ENCODE results near the gene PSMD3. TPM values are rescaled to one million over a fixed set of nuclear protein-coding genes. Genes with fewer than 3 reads are reported as not detected.

PSMD3 gene
- total and polyA plus RNA-seq, 5 experiments from 2014 or later: 45.4 to 87.9 (median 55.9) TPM

DNA sequence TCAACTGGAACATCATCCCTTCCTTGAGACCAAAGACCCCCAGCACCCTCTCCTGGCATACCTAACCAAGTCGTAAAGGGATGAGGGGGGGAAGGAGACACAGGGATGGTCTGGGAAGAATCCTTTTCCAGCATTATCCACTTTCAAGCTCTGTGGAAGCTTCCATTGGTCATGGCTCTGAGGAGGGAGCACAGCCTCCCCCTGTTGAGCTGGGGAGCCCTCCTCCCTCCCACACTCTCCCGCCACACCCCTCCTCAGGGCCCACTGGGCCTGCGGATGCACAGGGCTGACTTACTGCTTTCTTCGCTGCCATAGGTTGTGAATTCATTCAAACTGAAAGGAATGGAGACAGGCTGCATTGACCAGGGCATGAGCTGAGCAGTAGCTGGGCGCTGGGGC, 47.0 kb downstream of the PSMD3 start:
- Mint-ChIP-seq H3K27ac (no peak overlapping the region), H3K9me3 (no peaks in the 10 kb centered on the region), H3K27me3 (no peaks in the 10 kb centered on the region), H3K36me3 (peaks cover 0 to 68% (median 17%) of the 10 kb centered on the region in 3 donors), H3K4me1 (peaks cover 17 to 25% (median 22%) of the 10 kb centered on the region in 4 donors), H3K4me3 (no peak overlapping the region)
- POLR2A ChIA-PET: interaction anchor here (0.6 to 1.9 kb wide), 5 partner anchors 10 to 131 kb away, joined by 3 to 7 read pairs (median 4); no protein-coding TSS in a partner anchor
- ATAC-seq: no peak
- DNase-seq: no peak

DNA sequence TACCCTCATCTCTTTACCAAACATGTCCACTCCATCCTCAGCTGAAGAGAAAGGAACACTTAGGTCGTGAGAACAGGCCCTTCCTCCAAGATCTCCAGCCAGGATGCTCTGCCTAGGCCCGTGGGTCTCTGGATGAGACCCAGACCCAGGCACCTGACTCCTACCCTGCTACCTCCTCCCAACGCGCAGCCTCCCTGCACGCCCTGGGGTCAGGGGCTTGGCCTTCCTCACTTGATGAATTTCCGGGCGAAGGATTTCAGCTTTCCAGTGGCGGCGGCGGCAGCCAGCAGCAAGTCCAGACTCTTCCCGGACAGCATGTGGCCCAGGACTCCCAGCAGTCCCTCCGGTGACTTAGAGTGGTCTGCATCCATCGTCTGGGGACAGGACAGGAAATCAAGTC, 48.0 kb downstream of the PSMD3 start:
- ATAC-seq (no peak), DNase-seq (no peak)
- H3K4me1 Mint-ChIP-seq: peaks cover 17 to 25% (median 22%) of the 10 kb centered on the region in 4 donors
- H3K27ac Mint-ChIP-seq: peak overlapping the region in 2 of 10 donors; percentile 15 to 53
- no peak overlapping the region for H3K4me3 Mint-ChIP-seq
- POLR2A ChIA-PET: no interaction called here
- no peaks in the 10 kb centered on the region for H3K27me3 Mint-ChIP-seq
- no peaks in the 10 kb centered on the region for H3K9me3 Mint-ChIP-seq
- H3K36me3 Mint-ChIP-seq: peaks cover 0 to 73% (median 18%) of the 10 kb centered on the region in 3 donors

DNA sequence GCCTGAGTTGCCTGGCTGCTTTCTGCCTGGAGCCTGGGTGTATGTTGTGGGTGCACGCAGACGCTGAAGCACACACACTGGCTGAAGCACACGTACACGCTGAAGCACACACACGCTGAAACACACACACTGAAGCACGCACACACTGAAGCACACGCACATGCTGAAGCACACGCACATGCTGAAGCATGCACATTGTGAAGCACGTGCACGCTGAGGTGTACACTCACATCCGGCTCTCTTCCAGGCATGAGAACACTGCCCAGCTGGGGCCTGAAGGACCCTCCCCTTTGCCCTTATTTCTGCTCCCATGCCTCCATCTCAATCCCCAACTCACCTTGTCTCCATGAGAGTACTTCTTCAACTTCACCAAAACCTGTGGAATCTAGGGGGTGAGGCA, 51.1 kb downstream of the PSMD3 start:
- H3K27ac Mint-ChIP-seq: peak overlapping the region in 1 of 10 donors; percentile 50
- POLR2A ChIA-PET: no interaction called here
- DNase-seq (no peak), ATAC-seq (no peak)
- peaks cover 4 to 8% (median 7%) of the 10 kb centered on the region in 4 donors for H3K4me1 Mint-ChIP-seq
- H3K4me3 Mint-ChIP-seq: no peak overlapping the region
- no peaks in the 10 kb centered on the region for H3K27me3 Mint-ChIP-seq
- peaks cover 5 to 81% (median 19%) of the 10 kb centered on the region in 3 donors for H3K36me3 Mint-ChIP-seq
- no peaks in the 10 kb centered on the region for H3K9me3 Mint-ChIP-seq

DNA sequence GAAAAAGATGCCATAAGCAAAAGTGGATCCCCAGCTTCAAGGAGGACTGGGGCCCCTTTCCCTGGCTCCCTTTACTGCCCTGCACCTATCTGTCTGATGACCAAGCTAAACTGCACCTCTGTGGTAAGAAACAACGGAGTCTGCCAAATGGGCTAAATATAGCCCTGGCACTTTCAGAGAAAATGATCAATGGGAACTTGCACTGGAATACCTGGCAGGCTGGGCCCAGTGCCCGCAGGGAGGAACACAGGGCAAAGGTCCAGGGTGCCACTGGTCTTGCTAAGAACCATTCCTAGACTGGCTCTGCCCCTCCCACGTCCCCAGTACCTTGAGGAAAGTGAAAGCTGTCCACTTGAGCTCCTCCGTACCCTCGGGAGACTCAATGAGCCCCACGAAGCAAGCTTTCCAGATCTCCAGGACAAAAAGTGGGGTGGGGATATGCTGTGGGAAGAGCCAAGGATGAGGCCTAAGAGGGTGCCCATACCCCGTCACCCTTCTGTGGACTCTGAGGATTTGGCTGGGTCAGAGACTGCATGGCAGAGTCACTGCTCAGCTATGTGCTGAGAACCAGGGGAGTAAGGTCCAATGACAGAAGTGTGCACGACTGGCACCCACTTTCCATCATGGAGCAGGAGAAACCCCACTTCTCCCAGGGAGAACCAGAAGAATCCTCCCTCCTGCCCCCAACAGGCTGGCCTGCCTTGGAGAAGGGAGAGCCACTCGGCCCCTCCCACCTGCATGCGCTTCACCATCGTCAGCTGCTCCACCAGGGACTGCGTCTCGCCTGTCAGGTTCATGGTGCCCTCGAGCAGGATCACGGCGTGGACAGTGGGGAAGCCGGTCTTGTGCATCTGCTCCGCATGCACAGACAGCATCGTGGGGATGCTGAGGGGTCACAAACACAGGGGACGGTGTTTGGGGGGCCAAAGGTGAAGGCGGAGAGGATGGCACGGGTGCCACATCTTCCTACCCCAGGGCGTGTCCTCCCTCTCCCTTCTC, 52.0 kb downstream of the PSMD3 start:
- no peak overlapping the region for H3K27ac Mint-ChIP-seq
- ATAC-seq (no peak), DNase-seq (no peak)
- no peaks in the 10 kb centered on the region for H3K9me3 Mint-ChIP-seq
- H3K4me1 Mint-ChIP-seq: peaks cover 0 to 3% (median 0%) of the 10 kb centered on the region in 4 donors
- H3K27me3 Mint-ChIP-seq: no peaks in the 10 kb centered on the region
- POLR2A ChIA-PET: no interaction called here
- H3K36me3 Mint-ChIP-seq: peaks cover 5 to 79% (median 19%) of the 10 kb centered on the region in 3 donors
- no peak overlapping the region for H3K4me3 Mint-ChIP-seq

DNA sequence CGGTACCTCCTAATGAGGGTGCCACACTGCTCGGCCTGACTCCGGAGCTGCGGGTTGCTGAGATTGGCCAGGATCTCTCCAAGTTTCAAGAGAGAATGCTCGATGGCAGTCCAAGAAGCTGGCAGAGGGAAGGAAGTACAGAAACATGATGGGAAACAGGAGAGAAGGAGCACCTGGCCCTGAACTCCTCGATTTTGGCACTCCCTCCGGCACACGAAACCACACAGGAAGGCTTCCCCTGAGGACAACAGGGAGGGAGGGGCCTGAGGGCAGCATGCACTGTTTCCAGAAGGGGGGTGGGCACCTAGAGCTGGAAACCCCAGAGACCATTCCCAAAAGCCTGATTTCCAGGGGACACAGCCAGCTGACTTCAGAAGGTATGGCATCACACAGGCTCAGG, 52.7 kb downstream of the PSMD3 start:
- no peak for DNase-seq
- no peaks in the 10 kb centered on the region for H3K9me3 Mint-ChIP-seq
- POLR2A ChIA-PET: no interaction called here
- ATAC-seq: no peak
- no peak overlapping the region for H3K4me3 Mint-ChIP-seq
- peaks cover 0 to 3% (median 0%) of the 10 kb centered on the region in 4 donors for H3K4me1 Mint-ChIP-seq
- H3K27ac Mint-ChIP-seq: no peak overlapping the region
- H3K36me3 Mint-ChIP-seq: peaks cover 5 to 75% (median 19%) of the 10 kb centered on the region in 3 donors
- no peaks in the 10 kb centered on the region for H3K27me3 Mint-ChIP-seq

DNA sequence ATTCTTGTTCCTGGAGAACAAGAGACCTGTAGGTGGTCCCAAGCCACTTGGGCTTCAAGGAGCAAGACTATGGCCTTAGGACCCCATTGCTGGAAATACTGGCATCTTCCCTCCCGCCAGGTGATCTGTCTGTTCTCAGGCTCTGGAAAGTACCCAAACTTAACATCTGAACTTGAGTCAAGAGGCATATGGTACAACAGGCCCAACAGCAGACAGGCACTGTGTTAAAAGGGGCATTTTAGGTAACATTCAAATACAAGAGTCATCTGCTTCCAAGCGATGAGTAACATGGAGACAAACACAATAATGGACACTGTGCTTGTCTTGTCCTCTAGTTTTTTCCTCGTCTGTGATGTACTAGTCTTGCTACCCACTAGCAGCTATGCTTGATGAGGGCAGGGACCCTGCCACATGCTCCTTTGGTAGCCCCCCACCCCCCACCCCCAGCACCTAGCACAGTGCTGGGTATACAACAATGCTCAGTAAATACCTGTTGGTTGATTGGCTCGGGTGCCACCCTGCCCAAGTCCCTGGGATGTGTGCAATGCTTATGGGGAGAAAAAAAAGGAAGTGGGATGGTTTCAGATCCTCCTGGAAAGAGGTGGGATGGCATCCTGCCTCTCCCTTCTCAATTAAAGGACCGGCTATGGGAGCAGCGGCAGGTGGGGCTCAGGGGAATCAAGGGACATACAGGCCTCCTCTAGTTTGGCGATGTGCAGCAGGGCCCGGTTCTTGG, 54.0 kb downstream of the PSMD3 start:
- Mint-ChIP-seq H3K9me3 (no peaks in the 10 kb centered on the region), H3K4me3 (no peak overlapping the region), H3K36me3 (peaks cover 5 to 62% (median 11%) of the 10 kb centered on the region in 3 donors), H3K27me3 (no peaks in the 10 kb centered on the region), H3K27ac (peak overlapping the region in 1 of 10 donors; percentile 38), H3K4me1 (peaks cover 0 to 5% (median 4%) of the 10 kb centered on the region in 4 donors)
- POLR2A ChIA-PET: interaction anchor here (0.6 to 0.9 kb wide), 2 partner anchors 20 to 351 kb away, joined by 3 read pairs; partner anchors contain the start of gene MED24
- DNase-seq (no peak), ATAC-seq (no peak)

DNA sequence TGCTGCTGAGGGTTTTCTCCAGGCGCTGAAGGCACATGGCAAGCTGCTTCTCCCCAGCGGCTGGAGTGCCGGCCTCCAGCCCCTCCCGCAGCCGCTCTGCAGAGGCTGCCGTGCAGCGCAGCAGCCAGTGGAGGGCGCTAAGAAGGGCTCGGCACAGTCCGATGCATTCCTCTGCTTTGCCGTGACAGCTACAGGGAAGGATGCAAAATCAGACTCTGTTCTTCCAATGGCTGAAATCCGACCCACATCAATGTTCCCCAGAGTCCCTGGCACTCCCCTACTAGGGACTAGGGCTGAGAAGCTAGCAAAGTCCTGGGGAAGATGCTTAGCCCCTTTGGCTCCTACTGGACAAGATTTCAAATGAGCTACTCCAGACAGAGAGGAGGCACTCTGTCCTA, 54.6 kb downstream of the PSMD3 start:
- no peak overlapping the region for H3K4me3 Mint-ChIP-seq
- ATAC-seq (no peak), DNase-seq (no peak)
- POLR2A ChIA-PET: interaction anchor here (0.9 kb wide), 1 partner anchor 19 kb away, joined by 3 read pairs; the partner anchor contains the start of gene MED24
- H3K4me1 Mint-ChIP-seq: peaks cover 0 to 5% (median 4%) of the 10 kb centered on the region in 4 donors
- H3K9me3 Mint-ChIP-seq: no peaks in the 10 kb centered on the region
- no peak overlapping the region for H3K27ac Mint-ChIP-seq
- H3K27me3 Mint-ChIP-seq: no peaks in the 10 kb centered on the region
- peaks cover 5 to 57% (median 9%) of the 10 kb centered on the region in 3 donors for H3K36me3 Mint-ChIP-seq

DNA sequence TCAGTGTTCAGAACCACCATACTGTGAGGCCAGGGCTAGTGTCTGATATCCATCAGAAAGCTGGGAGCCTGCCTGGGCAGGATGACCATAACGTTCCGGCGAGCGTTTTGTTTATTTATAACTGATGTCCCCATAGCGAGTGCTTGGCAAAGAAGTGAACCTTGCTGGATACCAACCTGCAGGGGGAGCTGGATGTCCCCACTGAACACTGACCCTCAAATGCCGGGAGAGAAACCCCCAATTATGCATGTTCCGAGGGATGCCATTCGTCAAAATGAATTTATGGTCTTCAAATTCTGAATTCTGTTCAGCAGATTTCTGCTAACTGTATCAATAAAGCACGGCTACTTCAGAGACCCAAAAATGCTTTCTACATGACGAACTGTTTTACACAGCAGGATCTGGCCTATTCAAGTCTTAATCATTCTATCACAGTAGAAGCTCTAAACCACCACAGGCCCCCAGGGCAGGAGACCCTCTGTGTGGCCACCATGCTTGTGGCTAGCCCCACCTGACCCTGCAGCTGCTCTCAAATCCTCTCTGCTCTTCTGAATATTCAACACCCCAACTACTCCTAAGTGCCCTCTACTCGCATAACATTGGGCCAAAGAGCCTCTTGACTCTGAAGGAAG, 58.4 kb downstream of the PSMD3 start:
- no peak for ATAC-seq
- Mint-ChIP-seq H3K9me3 (no peaks in the 10 kb centered on the region), H3K27ac (peak overlapping the region in 3 of 10 donors; percentile 19 to 78 (median 47)), H3K4me3 (no peak overlapping the region), H3K4me1 (peaks cover 0 to 8% (median 6%) of the 10 kb centered on the region in 4 donors), H3K27me3 (no peaks in the 10 kb centered on the region), H3K36me3 (peaks cover 1 to 51% (median 4%) of the 10 kb centered on the region in 3 donors)
- POLR2A ChIA-PET: interaction anchor here (1.7 kb wide), 1 partner anchor 22 kb away, joined by 3 read pairs; no protein-coding TSS in a partner anchor
- DNase-seq: peak in 1 of 10 donors; percentile 23

DNA sequence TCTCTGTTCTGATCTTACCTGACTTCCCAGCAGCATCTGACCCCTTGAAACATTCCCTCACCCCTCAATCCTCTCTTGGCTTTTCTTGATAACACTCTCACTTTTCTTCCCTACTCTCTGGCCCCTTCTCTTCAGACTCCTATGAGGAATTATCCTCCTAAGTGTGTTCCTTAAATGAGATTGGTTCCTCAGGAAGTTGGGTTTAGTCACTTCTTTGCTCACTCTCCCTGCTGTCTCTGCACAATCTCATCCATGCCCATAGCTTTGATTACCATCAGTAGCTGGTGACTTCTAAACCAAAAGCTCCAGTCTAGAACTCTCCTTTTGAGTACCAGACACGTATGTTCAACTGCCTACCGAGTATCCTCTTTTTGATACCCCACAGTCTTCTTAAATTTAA, 60.6 kb downstream of the PSMD3 start:
- no peak overlapping the region for H3K4me3 Mint-ChIP-seq
- H3K4me1 Mint-ChIP-seq: peaks cover 0 to 8% (median 6%) of the 10 kb centered on the region in 4 donors

More for the DNA sequence above, 60.6 kb downstream of the PSMD3 start:
- ATAC-seq (no peak), DNase-seq (no peak)
- H3K36me3 Mint-ChIP-seq: peaks cover 0 to 48% (median 3%) of the 10 kb centered on the region in 3 donors
- H3K27ac Mint-ChIP-seq: peak overlapping the region in 3 of 10 donors; percentile 4 to 20 (median 14)
- no peaks in the 10 kb centered on the region for H3K27me3 Mint-ChIP-seq
- POLR2A ChIA-PET: no interaction called here
- no peaks in the 10 kb centered on the region for H3K9me3 Mint-ChIP-seq

Small RNAs within 50 kb of the gene (microRNA-seq; reads per million reads assigned to microRNA genes)
- not detected for gene MIR6884 (ENCODE audit: borderline microRNAs expressed)

Other genes starting within 250 kb of the PSMD3 start
- gene GRB7, start 242.9 kb upstream of the PSMD3 start, total RNA-seq: not detected
- gene GRB7, start 242.9 kb upstream of the PSMD3 start, polyA plus RNA-seq: not detected
- 100 to 1,000 TPM; 111 to 118 TPM for gene IKZF3, start 116.5 kb upstream of the PSMD3 start, total RNA-seq
- 10 to 100 TPM; 18.8 to 59.2 (median 21.5) TPM for gene IKZF3, start 116.5 kb upstream of the PSMD3 start, polyA plus RNA-seq
- gene ZPBP2, start 112.6 kb upstream of the PSMD3 start, total RNA-seq: under 1 TPM; 0.38 to 0.49 TPM
- gene ZPBP2, start 112.6 kb upstream of the PSMD3 start, polyA plus RNA-seq: not detected
- gene GSDMB, start 62.2 kb upstream of the PSMD3 start, total RNA-seq: 10 to 100 TPM; 82.2 to 83.3 TPM
- 1 to 10 TPM in 1 of 3 donors, under 1 TPM in 2; 0.55 to 1.2 (median 0.58) TPM for gene GSDMB, start 62.2 kb upstream of the PSMD3 start, polyA plus RNA-seq
- gene ORMDL3, start 53.2 kb upstream of the PSMD3 start, total RNA-seq: 100 to 1,000 TPM; 178 to 192 TPM
- 100 to 1,000 TPM; 100 to 335 (median 249) TPM for gene ORMDL3, start 53.2 kb upstream of the PSMD3 start, polyA plus RNA-seq
- under 1 TPM in 1 of 2 experiments, not detected in 1; 0.44 TPM for gene LRRC3C, start 53.1 kb upstream of the PSMD3 start, total RNA-seq
- not detected for gene LRRC3C, start 53.1 kb upstream of the PSMD3 start, polyA plus RNA-seq
- gene GSDMA, start 17.8 kb upstream of the PSMD3 start, total RNA-seq: not detected
- gene GSDMA, start 17.8 kb upstream of the PSMD3 start, polyA plus RNA-seq: under 1 TPM; 0.16 to 0.65 (median 0.50) TPM
- not detected for gene CSF3, start 34.6 kb downstream of the PSMD3 start, total RNA-seq
- not detected for gene CSF3, start 34.6 kb downstream of the PSMD3 start, polyA plus RNA-seq
- gene MED24, start 73.6 kb downstream of the PSMD3 start, total RNA-seq: 100 to 1,000 TPM; 104 TPM
- 10 to 100 TPM; 37.3 to 67.7 (median 42.1) TPM for gene MED24, start 73.6 kb downstream of the PSMD3 start, polyA plus RNA-seq
- gene THRA, start 82.2 kb downstream of the PSMD3 start, total RNA-seq: 10 to 100 TPM; 53.6 to 54.2 TPM
- gene THRA, start 82.2 kb downstream of the PSMD3 start, polyA plus RNA-seq: 10 to 100 TPM; 11.3 to 23.3 (median 22.2) TPM
- 10 to 100 TPM; 18.2 to 19.2 TPM for gene NR1D1, start 119.8 kb downstream of the PSMD3 start, total RNA-seq
- gene NR1D1, start 119.8 kb downstream of the PSMD3 start, polyA plus RNA-seq: 1 to 10 TPM; 3.9 to 9.9 (median 6.4) TPM
- gene MSL1, start 141.2 kb downstream of the PSMD3 start, total RNA-seq: 100 to 1,000 TPM; 132 to 135 TPM
- gene MSL1, start 141.2 kb downstream of the PSMD3 start, polyA plus RNA-seq: 10 to 100 TPM in 1 of 3 donors, 1 to 10 TPM in 2; 6.8 to 12.8 (median 9.2) TPM
- 100 to 1,000 TPM; 153 to 162 TPM for gene CASC3, start 159.7 kb downstream of the PSMD3 start, total RNA-seq
- gene CASC3, start 159.7 kb downstream of the PSMD3 start, polyA plus RNA-seq: 10 to 100 TPM; 33.5 to 46.9 (median 40.6) TPM
- gene RAPGEFL1, start 196.7 kb downstream of the PSMD3 start, total RNA-seq: 1 to 10 TPM; 5.9 to 6.4 TPM
- under 1 TPM in 2 of 3 donors, not detected in 1; 0.12 to 0.65 TPM for gene RAPGEFL1, start 196.7 kb downstream of the PSMD3 start, polyA plus RNA-seq
- gene WIPF2, start 238.5 kb downstream of the PSMD3 start, total RNA-seq: 10 to 100 TPM; 29.0 to 32.7 TPM
- 1 to 10 TPM; 6.4 to 7.5 (median 7.5) TPM for gene WIPF2, start 238.5 kb downstream of the PSMD3 start, polyA plus RNA-seq